NCI-H1048 (cell line): ENCODE results near the gene ZBED2.
"Not testable (repeated sequence)": the region's sequence is repeated elsewhere in the genome, so short reads cannot be mapped to it uniquely, and the experiment has no call there.

Experiments
- DNase-seq: peaks from one replicate; lab custom pipeline; 2025; lab: John Stamatoyannopoulos, UW

ZBED2 gene

GRCh38 chr3:111595232-111595631 is at the start of gene ZBED2:
Gene ZBED2, minus strand, starts transcription at chr3:111595346. Its CDS starts 1,145 bp downstream, at chr3:111594201.
- no peak for DNase-seq

- no peak for DNase-seq
Observed at GRCh38 chr3:111639316-111639715, 44.2 kb upstream of the ZBED2 start.

GRCh38 chr3:111636366-111636885 is 41.3 kb upstream of the ZBED2 start:
- DNase-seq, result no peak

GRCh38 chr3:111635403-111635802 is 40.3 kb upstream of the ZBED2 start:
- DNase-seq, result no peak

- not testable (repeated sequence) for DNase-seq
Observed at GRCh38 chr3:111630638-111631037, 35.5 kb upstream of the ZBED2 start.

GRCh38 chr3:111629018-111629417 is 33.9 kb upstream of the ZBED2 start:
- not testable (repeated sequence) for DNase-seq

GRCh38 chr3:111627092-111627491 is 31.9 kb upstream of the ZBED2 start:
- no peak for DNase-seq

- peak; percentile 2 for DNase-seq
Observed at GRCh38 chr3:111621535-111621934, 26.4 kb upstream of the ZBED2 start.

- no peak for DNase-seq
Observed at GRCh38 chr3:111619833-111620232, 24.7 kb upstream of the ZBED2 start.

- no peak for DNase-seq
Observed at GRCh38 chr3:111618945-111619344, 23.8 kb upstream of the ZBED2 start.

- no peak for DNase-seq
Observed at GRCh38 chr3:111617912-111618601, 22.9 kb upstream of the ZBED2 start.

- no peak for DNase-seq
Observed at GRCh38 chr3:111617406-111617805, 22.3 kb upstream of the ZBED2 start.

- no peak for DNase-seq
Observed at GRCh38 chr3:111616417-111617105, 21.4 kb upstream of the ZBED2 start.

GRCh38 chr3:111615880-111616279 is 20.7 kb upstream of the ZBED2 start:
- no peak for DNase-seq

GRCh38 chr3:111613294-111613693 is 18.1 kb upstream of the ZBED2 start:
- DNase-seq, result no peak

GRCh38 chr3:111610612-111611054 is 15.5 kb upstream of the ZBED2 start:
- DNase-seq, result no peak

- DNase-seq, result no peak
Observed at GRCh38 chr3:111610189-111610588, 15.0 kb upstream of the ZBED2 start.

- no peak for DNase-seq
Observed at GRCh38 chr3:111609700-111610099, 14.6 kb upstream of the ZBED2 start.

- no peak for DNase-seq
Observed at GRCh38 chr3:111608383-111608782, 13.2 kb upstream of the ZBED2 start.

- no peak for DNase-seq
Observed at GRCh38 chr3:111607240-111607920, 12.2 kb upstream of the ZBED2 start.

- no peak for DNase-seq
Observed at GRCh38 chr3:111605493-111605892, 10.3 kb upstream of the ZBED2 start.

GRCh38 chr3:111605018-111605417 is 9.9 kb upstream of the ZBED2 start:
- DNase-seq, result no peak

GRCh38 chr3:111604119-111604518 is 9.0 kb upstream of the ZBED2 start:
- no peak for DNase-seq
